Measurements from ENCODE around the gene OR14C36.
"Not testable (repeated sequence)": the region's sequence is repeated elsewhere in the genome, so short reads cannot be mapped to it uniquely, and the experiment has no call there.

The OR14C36 gene, protein sequence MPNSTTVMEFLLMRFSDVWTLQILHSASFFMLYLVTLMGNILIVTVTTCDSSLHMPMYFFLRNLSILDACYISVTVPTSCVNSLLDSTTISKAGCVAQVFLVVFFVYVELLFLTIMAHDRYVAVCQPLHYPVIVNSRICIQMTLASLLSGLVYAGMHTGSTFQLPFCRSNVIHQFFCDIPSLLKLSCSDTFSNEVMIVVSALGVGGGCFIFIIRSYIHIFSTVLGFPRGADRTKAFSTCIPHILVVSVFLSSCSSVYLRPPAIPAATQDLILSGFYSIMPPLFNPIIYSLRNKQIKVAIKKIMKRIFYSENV

DNA sequence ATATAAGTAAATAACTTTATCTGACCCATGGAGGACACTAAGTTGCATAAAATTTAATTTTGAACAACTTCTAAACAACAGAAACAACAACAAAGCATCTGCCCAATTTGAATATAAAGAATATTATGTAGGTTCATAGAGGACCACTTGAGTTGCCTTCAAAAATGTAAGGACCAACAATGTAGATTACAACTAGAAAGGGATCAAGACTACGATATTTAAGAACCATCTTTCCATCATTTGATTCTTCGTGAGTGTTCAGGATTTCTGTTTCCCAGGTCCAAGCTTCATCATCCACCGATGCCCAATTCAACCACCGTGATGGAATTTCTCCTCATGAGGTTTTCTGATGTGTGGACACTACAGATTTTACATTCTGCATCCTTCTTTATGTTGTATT lies at the start of gene OR14C36:
Gene OR14C36 (plus strand): TSS at position 301 of the 400 bp plus-strand sequence. CDS start 0 bp downstream, at position 301.
- no peak for DNase-seq (ENCODE audit: low read depth in 2 of 2)

GRCh38 chr1:248303324-248303723 lies 45.3 kb upstream of the OR14C36 start, which contains the start of gene OR2T12:
Gene OR2T12, minus strand, starts transcription at chr1:248303424. Its CDS starts 7,846 bp downstream, at chr1:248295578.
- no peak for DNase-seq (ENCODE audit: low read depth in 2 of 2)

GRCh38 chr1:248305672-248306071 lies 42.9 kb upstream of the OR14C36 start:
- DNase-seq (ENCODE audit: low read depth in 2 of 2): not testable (repeated sequence)

DNA sequence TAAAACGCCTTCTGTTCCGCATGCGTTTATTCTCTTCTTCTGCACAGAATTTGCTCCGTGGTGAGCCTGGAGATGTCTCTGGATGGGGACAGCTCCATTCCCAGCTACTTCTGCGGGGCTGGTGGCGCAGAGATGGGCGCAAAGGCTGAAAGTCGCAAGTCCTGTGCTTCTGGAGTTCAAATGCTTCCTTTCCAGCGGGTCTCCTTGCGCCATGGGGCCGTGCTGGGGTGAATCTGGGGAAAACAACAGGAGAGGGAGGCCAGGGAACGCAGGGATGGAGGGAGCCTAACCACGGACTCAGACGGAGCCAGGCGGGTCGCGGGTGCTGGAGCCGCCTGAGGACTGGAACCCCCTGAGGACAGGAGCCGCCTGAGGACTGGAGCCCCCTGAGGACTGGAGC lies 42.5 kb upstream of the OR14C36 start:
- DNase-seq (ENCODE audit: low read depth in 2 of 2): no peak

DNA sequence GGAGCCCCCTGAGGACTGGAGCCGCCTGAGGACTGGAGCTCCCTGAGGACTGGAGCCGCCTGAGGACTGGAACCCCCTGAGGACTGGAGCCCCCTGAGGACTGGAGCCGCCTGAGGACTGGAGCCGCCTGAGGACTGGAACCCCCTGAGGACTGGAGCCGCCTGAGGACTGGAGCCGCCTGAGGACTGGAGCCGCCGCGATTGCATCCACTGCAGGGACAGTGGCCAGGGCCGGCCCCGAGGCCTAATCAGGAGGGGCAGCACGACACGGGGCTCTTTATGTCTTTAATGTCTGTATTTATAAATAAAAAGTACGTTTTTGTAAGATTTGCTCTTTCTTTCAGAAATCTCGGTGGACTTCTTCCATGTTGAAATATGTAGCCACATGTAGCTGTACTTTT lies 41.8 kb upstream of the OR14C36 start:
- DNase-seq (ENCODE audit: low read depth in 2 of 2): not testable (repeated sequence)

DNA sequence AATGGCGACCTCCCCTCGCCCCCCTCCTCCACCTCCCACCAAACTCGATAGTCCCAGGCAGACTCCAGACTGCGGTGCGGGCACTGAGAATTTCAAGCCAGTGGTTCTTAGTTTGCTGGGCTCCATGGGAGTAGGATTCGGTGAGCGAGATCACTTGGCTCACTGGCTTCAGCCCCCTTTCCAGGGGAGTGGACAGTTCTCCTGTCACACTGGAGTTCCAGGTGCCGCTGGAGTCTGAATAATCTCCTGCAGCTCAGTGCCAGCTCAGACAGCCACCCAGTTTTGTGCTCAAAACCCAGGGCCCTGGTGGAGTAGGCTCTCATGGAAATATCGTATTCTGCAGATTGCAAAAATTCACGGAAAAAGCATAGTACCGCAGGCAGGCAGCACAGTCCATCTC lies 31.8 kb upstream of the OR14C36 start:
- no peak for DNase-seq (ENCODE audit: low read depth in 2 of 2)

DNA sequence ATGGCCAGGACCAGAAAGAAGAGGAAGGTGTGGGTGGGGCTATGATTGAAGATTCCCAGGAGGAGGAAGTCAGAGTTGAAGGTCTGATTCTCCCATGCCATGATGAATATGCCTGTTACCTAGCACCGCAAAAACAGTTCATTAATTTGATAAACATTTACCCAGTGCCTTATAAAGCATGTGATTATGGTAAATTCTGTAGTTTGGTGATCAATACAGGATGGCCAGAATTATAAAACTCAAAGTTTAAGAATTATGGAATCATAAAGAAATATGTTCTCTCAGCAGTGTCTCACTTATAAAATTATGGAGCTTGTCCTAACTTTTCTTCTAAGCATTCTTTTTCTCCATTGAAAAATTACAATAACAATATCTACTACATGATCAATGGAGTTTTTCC lies 24.1 kb upstream of the OR14C36 start, which contains the start of gene OR2M7:
Gene OR2M7 (minus strand): TSS at position 101 of the 400 bp plus-strand sequence. CDS start 0 bp downstream, at position 101.
- DNase-seq (ENCODE audit: low read depth in 2 of 2): no peak

GRCh38 chr1:248343451-248343850 lies 5.1 kb upstream of the OR14C36 start:
- DNase-seq (ENCODE audit: low read depth in 2 of 2): no peak

DNA sequence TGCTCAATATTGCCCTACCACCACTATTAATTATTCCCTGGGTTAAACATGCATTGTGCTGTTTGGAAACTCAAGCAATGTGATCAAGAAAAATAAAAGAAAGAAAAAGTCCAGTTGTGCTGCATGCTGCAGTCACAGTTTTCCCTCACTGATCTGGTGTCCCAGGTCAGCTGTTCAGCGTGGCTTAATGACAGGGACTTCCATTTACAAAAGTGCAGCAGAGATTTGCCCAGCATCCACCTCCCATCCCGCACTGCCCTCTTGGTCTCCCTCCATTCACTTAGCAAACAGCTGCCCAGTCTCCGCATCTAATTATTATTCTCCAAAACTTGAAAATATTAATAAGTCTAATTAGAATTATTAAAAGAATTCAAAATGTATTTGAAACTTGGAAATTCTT lies 10.8 kb downstream of the OR14C36 start:
- DNase-seq (ENCODE audit: low read depth in 2 of 2): no peak

DNA sequence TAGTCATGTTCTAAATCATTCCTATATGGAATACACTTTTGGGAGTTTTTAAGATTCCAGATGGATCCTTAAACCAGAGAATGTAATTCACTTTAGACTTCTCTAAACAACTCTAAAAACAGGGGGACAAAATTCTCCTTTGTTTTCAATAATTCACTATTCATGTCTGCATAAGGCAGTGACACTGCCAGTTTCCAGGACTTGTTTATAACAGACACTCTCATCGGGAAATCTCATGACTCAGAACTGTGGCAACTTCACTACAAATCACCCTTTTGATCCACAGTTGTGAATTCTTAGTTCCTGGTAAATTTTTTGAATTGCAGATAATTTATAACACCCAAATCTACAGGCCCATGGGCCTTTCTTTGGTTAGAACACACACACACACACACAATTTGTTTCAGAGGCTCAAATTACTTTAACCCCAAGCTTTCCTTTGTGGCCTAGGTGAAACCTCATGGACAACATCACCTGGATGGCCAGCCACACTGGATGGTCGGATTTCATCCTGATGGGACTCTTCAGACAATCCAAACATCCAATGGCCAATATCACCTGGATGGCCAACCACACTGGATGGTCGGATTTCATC lies 12.6 kb downstream of the OR14C36 start, which contains the start of gene OR2T4:
Gene OR2T4 (plus strand): TSS at position 545 of the 595 bp plus-strand sequence. CDS start 0 bp downstream, at position 545.
- no peak for DNase-seq (ENCODE audit: low read depth in 2 of 2)

- DNase-seq (ENCODE audit: low read depth in 2 of 2): no peak
Observed at GRCh38 chr1:248366609-248367008, 18.0 kb downstream of the OR14C36 start.

DNA sequence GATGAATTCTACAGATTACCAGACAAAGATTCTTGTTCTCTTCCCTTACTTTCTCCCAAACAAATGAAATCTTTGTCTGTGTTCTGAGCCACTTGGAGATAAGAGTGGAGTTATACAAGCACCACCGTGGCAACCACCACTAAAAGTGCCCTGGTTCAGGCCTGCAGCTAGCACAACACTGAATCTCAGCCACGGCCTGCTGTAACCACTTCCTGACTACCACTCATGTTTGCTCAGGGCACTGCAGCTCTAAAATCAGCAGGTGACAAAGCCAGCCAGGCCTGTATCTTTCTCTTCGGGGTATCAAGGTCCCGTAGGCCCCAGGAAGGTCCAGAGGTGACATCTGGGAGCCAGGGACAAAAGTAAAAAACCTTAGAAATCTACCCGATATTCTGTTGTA lies 23.8 kb downstream of the OR14C36 start:
- DNase-seq (ENCODE audit: low read depth in 2 of 2): no peak

- DNase-seq (ENCODE audit: low read depth in 2 of 2): no peak
Observed at GRCh38 chr1:248373761-248374160, 25.2 kb downstream of the OR14C36 start.

- DNase-seq (ENCODE audit: low read depth in 2 of 2): no peak
Observed at GRCh38 chr1:248375446-248375845, 26.9 kb downstream of the OR14C36 start, which contains the start of gene OR2T6. Gene OR2T6, plus strand, starts transcription at chr1:248375746. Its CDS starts 11,863 bp downstream, at chr1:248387609.

GRCh38 chr1:248376916-248377315 lies 28.3 kb downstream of the OR14C36 start:
- DNase-seq (ENCODE audit: low read depth in 2 of 2): no peak

GRCh38 chr1:248380854-248381253 lies 32.3 kb downstream of the OR14C36 start:
- no peak for DNase-seq (ENCODE audit: low read depth in 2 of 2)

- no peak for DNase-seq (ENCODE audit: low read depth in 2 of 2)
Observed at GRCh38 chr1:248388426-248388825, 39.9 kb downstream of the OR14C36 start.

- no peak for DNase-seq (ENCODE audit: low read depth in 2 of 2)
Observed at GRCh38 chr1:248393050-248393449, 44.5 kb downstream of the OR14C36 start.

All from fibroblast of skin of left biceps (primary cell).